HG02623 (cell line): ENCODE results near the gene ABHD1.
"Not testable (repeated sequence)": the region's sequence is repeated elsewhere in the genome, so short reads cannot be mapped to it uniquely, and the experiment has no call there.

Source experiments
- ATAC-seq: cut with Tn5 transposase; IDR thresholded peaks from one replicate; pipeline ENCODE4 v1.9.1; 2021; ENCODE audit warnings: moderate library complexity; ENCODE audit not compliant: unreplicated experiment

Gene ABHD1

GRCh38 chr2:27162151-27163121 lies 38.8 kb downstream of the ABHD1 start:
- no peak for ATAC-seq

- ATAC-seq = no peak
Measured at GRCh38 chr2:27164960-27165763, 41.5 kb downstream of the ABHD1 start.

- ATAC-seq = no peak
Measured at GRCh38 chr2:27170581-27171337, 47.1 kb downstream of the ABHD1 start.

- no peak for ATAC-seq
Measured at GRCh38 chr2:27171351-27171848, 47.8 kb downstream of the ABHD1 start.

GRCh38 chr2:27174638-27175037 lies 51.0 kb downstream of the ABHD1 start:
- ATAC-seq = no peak

- no peak for ATAC-seq
Measured at GRCh38 chr2:27175330-27175729, 51.7 kb downstream of the ABHD1 start.

GRCh38 chr2:27175781-27176180 lies 52.2 kb downstream of the ABHD1 start:
- ATAC-seq = not testable (repeated sequence)

- ATAC-seq = no peak
Measured at GRCh38 chr2:27177441-27178351, 54.1 kb downstream of the ABHD1 start.

- ATAC-seq = no peak
Measured at GRCh38 chr2:27178469-27178868, 54.9 kb downstream of the ABHD1 start.

GRCh38 chr2:27179344-27180000 lies 55.9 kb downstream of the ABHD1 start:
- no peak for ATAC-seq
